Activated naive CD4-positive, alpha-beta T cell treated with Interleukin-2 at 50 U/mL for 16 hours (primary cell): ENCODE data around the gene POLR3H.
"Not testable (repeated sequence)": the region's sequence is repeated elsewhere in the genome, so short reads cannot be mapped to it uniquely, and the experiment has no call there.

Source experiments
- DNase-seq: peaks from one replicate; pipeline ENCODE4 v3.0.0-alpha.2; 2020

Gene POLR3H, protein sequence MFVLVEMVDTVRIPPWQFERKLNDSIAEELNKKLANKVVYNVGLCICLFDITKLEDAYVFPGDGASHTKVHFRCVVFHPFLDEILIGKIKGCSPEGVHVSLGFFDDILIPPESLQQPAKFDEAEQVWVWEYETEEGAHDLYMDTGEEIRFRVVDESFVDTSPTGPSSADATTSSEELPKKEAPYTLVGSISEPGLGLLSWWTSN

DNA sequence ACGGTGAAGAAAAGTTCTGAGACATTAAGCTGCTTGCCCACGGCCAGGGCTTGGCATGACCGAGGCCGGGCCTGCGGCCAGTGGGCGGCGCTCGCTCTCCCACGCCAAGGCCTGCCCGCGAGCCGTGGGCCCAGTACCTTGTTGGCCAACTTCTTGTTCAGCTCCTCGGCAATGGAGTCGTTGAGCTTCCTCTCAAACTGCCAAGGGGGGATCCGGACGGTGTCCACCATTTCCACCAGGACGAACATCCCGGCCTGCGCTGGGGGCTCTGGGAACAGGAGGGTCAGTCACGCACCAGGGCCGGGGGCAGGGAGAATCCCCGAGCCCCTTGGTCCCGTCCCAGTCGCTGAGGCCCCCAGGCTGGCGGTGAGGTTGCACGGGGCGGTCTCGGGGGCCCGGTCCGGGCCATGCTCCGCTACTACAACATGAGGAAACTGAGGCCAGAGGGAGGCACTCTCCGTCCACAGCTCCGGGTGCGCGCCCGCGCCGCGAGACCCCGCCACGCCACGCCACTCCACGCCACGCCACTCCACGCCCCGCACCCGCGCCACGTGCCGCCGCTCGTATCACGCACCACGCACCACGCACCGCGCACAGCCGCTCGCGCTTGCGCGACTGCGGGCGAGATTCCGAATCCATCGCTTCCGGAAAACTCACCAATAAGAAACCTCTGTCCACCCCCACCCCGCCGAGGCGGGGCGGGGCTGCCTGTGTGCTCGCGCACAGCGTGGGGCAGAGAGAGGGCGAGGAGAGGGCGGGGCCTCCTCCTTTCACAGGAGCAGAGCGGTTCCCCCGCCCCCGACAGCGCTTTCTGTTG is at the start of gene POLR3H:
TSS of gene POLR3H (minus strand) at position 617 of the 817 bp plus-strand sequence. CDS start at position 248, 369 bp downstream.
- DNase-seq: peak; percentile 97

DNA sequence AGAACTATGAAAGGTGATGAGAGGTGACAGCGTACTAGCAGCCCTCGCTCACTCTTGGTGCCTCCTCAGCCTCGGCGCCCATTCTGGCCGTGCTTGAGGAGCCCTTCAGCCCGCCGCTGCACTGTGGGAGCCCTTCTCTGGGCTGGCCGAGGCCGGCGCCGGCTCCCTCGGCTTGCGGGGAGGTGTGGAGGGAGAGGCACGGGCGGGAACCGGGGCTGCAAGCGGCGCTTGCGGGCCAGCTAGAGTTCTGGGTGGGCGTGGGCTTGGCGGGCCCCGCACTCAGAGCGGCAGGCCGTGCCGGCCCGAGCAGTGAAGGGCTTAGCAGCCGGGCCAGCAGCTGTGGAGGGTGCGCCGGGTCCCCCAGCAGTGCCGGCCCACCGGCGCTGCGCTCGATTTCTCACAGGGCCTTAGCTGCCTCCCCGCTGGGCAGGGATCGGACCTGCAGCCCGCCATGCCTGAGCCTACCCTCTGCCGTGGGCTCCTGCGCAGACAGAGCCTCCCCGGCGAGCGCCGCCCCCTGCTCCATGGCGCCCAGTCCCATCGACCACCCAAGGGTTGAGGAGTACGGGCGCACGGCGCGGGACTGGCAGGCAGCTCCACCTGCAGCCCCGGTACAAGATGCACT is 49.2 kb upstream of the POLR3H start:
- DNase-seq: not testable (repeated sequence)

DNA sequence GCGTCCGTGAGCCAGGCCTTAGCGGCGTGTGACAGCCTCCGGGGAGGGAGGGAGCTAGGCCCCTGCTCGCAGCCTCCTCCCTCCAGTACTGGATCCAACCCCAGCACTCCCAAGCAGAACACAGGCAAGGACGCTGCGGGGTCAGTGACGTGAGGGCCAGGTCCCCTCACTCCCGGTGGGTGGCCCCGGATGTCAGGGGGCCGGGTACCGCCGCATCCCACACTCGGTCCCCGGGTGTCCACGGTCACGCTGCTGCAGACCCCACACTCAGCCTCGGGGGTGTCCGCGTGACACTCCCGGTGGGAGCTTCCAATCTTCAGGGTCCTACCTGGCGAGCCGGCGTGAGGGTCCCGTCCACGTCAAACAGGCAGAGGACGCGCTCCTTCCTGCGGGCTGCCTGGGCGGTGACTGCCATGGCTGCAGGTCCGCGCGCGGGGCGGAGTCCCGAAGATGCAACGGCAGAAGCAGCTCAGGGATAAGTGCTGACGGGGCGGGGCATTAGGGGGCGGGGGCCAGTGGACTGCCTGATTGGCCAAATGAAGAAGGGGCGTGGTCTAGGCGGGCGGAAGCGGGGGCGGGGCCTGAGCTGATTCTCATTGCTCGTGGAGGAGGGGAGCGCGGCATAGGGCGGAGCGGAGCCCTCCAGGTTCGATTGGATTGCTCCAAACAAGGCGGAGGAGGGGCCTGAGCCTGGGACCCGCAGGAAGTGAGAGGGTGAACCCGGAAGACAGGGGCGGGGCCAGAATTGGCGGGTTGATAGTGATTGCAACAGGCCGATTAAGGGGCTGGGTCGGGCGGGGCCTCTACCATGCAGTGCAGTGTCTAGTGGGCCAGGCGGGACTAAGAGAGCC is 45.3 kb upstream of the POLR3H start, which contains the start of gene PMM1:
TSS of gene PMM1 (minus strand) at position 450 of the 851 bp plus-strand sequence. CDS start at position 415, 35 bp downstream.
- peak; percentile 100 for DNase-seq

DNA sequence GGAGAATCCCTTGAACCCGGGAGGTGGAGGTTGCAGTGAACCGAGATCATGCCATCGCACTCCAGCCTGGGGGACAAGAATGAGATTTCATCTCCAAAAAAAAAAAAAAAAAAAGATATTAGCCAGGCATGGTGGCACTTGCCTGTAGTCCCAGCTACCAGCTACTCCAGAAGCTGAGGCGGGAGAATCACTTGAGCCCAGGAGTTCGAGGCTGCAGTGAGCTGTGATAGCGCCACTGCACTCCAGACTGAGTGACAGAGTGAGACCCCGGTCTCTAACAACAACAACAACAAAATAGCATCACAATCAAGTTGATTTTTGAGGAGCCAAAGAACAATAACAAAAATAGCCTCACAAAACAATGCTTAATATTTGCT is 43.1 kb upstream of the POLR3H start:
- no peak for DNase-seq

DNA sequence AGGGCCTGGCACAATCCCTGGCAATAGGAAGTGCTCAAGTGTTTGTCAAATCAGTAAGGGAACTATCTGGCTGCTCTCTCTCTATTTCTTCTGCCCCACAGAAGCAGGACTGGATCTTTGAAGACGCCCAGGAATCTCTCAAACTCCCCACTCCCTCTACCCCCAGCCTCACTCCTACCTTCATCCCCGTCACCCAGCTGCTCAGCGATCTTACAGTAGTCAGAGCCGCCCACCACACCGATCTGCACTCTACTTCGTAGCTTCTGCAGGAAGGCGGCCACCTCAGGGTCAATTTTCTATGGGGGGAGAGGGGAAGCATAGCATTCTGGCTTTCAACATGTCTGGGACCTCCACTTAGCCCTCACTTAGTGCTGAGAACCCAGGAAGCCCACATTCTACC is 41.6 kb upstream of the POLR3H start:
- DNase-seq: no peak

DNA sequence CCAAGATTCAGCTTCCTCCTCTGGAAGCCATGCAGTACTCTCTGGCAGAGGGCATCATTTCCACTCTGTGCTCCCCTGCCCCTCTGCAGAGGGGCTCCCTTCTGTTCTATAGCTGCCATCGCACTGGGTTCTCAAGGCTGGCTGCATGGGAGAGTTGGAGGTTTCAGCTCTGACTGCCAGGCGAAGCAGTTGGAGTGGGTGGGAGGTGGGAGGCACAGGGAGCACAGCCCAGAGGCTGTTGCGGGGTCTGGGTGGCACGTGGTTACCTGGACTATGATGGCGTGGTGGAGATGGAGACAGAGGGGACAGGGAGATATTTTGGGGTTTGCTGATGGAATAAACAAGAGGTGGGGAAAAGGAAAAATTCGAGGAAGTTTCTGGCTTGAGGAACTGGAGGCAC is 40.6 kb upstream of the POLR3H start:
- DNase-seq: no peak

DNA sequence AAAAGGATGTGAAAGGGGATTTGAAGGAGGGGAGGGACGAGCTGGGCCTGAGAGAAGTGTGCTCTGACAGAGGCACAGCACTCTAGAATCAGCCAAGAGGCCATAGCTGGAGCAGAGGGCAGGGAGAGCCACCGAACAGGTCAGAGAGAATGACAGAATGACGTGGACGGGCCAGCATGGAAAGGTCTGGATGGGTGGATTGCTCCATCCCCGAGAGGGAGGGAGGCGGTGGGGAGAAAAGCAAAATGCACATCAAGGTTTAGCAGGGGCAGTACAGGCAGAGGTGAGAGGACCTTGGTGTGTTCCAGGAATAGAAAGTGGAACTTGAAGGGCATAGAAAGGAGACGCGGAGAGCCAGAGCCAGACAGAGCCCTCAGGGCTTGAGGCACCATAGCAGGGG is 38.4 kb upstream of the POLR3H start:
- DNase-seq: no peak

DNA sequence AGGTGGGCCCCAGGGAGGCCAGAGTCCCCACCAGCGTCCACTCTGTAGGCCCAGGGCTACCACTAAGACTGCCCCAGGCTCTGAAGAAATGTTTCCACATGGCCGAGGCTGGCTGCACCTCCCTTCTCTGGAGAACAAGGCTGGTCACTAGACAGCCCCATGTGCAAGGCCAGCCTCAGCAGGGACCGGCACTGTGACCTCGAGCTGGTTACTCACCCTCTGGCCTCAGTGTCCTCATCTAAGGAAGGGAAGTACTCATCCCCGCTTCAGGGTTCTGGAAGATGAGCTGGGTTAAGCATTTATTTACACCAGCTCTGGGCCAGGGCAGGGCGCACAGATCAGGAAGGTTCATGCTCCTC is 35.7 kb upstream of the POLR3H start:
- DNase-seq: no peak

DNA sequence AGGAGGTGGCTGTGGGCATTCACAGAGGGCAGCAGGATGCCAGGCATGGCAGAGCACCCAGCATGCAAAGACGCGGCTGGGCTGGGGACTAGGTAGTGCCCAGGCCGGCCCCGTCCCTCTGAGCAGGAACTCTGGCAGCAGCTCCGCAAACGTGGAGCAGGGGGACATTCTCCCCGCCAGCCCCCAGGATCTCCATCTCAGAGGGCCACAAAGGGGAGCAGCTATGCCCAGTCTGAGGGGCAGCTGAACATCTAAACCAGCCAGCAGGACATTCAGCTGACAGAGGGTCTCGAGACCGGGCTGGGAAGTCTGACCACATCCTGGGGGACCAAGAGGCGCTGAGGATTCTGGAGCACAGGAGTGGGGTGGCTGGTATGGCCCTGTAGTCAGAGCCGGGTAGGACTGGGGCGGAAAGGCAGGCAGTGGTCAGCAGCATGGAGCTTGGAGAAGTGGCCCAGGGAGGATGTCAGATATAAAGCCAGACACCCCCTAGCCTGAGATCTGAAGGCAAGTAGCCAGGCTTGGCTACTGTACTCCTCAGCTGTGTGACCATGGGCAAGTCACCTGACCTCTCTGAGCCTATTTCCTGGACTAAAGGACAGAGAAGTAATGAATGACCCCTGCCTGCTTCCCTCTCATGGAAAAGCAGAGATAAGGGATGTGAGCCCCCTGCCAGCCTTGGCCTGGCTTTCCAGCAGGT is 35.2 kb upstream of the POLR3H start:
- no peak for DNase-seq

DNA sequence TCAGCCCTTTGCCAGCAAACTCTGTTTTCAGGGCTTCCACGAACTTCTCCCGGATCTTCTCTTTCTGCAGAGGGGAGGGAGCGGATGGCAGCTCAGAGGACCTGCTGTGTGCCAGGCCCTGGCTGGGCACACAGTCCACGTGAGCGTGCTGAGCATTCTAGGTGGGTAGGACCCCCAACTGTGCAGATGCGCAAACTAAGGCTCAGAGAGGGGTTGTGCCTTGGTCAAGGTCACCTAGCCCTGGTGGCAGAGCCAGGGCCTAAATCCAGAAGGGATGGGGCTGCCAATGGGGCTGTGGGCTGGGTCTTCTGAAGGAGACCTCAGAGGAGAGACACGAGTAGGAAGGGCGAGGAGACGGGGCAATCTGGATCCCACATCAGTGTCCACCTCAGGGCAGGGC is 34.5 kb upstream of the POLR3H start:
- no peak for DNase-seq

DNA sequence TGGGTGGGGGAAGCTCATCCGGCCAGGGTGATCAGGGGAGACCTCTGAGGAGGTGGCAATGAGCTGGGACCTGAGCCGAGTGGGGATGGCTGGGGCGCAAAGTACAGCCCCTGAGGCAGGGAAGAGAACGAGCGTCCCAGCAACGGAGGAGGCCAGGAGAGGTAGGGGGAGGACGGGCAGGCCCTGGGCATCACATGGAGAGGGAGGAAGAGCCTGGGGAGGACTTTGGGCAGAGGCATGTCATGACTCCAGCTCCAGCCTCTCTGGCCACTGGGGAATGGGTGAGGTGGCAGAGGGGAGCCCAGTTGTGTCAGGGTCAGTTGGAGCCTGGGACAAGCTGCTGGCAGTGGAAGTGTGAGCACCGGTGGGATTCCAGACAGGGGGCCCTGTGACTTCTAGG is 33.8 kb upstream of the POLR3H start:
- DNase-seq: no peak

DNA sequence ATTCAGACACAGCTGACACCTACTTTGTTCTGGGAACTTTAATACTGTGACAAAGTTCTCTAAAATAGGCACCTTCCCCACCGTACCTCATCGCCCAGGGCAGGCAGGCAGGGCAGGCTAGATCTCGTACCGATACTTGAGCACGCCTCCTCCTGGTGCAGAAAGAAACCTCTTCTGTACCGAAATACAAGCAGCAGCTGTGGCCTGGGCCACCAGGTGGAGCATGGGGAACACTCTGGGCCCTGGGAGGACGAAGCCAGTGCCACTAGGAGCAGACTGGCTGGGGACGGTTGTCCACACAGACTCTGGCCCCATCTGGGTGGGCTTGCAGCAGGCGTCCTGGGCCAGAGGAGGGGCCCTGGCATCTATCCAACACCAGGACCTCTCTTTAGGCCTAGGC is 32.6 kb upstream of the POLR3H start:
- DNase-seq: peak; percentile 20

DNA sequence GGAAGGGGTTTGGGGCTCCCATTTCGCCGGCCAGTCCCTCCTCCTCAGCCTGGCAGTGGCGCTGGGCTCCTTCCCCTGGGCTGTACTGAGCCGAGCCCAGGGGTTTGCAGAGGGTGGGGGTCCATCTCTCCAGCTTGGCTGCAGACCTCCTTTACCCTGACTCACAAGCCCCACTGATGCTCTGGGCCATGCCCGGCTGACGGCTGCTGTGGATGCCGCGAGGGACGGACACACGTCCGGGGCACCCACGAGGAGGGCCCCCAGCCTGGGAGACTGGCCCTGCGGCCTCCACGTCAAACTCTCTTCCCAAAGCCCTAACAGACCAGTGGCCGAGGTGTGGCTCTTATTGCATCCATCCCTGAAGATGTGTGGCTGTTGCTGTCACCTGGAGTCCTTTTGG is 31.3 kb upstream of the POLR3H start:
- no peak for DNase-seq

DNA sequence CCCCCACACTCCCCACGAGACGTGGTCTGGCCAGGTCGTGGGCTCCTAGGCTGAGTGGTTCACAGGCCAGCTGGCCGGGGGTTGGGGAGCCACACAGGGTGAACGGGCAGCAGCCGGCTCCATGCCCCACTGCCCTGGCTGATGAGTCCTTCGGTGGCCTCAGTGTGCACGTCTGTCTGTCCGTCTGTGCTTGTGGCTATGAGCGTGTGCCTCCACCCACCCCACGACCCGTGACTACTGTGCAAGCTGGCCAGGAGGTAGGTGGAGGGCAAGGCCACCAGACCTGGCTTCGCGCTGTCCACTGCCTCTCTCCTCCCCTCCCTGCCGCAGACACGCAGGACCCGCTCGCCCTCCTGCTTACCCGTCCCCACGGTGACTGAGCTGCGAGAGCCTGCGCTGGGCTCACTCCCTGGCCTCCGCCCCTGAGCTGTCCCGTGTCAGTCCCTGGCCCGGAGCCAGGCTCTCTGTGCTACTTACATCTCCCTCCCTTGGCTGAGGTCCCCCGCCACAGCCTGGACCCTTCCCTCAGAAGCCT is 30.6 kb upstream of the POLR3H start:
- DNase-seq: no peak

DNA sequence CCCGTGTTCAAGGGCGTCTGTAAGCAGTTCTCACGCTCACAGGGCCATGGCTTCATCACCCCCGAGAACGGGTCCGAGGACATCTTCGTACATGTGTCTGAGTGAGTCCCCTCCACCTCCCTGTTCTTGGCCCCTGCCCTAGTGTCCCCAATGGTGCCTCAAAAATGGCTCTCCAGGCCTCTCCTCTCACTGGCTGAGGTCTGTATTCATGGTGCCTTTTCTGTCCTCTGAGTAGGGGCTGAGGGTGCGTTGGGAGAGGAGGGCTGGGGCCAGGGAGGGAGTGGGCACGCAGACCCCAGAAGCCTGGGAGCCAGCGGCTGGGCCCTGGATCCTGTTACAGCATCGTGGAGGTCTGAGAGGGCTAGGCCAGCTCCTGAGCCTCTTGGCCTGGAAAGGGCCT is 29.4 kb upstream of the POLR3H start:
- DNase-seq: no peak

DNA sequence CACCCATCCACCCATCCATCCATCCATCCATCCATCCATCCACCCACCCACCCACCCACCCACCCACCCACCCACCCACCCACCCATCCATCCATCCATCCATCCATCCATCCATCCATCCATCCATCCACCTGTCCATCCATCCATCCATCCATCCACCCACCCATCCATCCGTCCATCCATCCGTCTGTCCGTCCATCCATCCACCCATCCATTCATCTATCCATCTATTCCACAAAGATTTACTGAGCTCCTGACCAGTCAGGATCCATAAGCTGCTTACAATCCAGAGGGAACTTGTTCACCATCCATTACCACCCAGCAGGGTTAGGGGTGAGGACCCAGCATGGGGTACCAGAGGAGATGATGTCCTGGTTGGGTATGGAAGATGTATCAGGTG is 28.0 kb upstream of the POLR3H start:
- DNase-seq: not testable (repeated sequence)

DNA sequence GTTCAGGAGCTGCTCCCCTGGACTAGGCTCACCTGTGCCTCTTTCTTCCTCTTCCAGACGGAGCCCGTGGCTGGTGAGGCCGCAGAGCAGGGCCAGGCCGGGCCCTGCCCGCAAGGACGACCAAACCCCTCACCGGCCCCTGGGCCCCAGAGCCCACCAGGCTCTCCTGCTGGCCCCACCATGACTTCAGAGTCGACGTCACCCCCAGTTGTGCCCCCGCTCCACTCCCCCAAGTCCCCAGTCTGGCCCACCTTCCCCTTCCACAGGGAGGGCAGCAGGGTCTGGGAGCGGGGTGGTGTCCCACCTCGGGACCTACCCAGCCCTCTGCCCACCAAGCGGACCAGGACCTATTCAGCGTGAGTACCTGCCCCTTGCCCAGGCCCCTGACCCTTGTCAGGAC is 27.5 kb upstream of the POLR3H start:
- DNase-seq: no peak

DNA sequence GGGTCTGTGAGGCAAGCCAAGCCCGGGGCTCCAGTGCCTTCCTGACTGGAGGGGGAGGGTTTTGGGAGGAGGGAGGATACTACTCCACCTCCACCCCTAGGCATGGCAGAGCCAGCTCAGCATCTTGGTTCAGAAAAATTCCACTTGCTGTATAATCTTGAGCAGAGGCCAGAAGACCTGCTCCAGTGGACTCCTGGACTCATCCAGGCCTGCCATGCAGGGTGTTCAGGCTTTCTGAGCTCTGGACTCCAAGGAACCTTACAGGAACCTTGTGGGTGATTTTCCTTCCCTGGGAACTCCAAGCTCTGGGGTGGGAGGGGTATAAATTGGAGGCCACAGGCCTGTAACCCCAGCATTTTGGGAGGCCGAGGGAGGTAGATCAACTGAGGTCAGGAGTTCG is 26.0 kb upstream of the POLR3H start:
- DNase-seq: no peak

DNA sequence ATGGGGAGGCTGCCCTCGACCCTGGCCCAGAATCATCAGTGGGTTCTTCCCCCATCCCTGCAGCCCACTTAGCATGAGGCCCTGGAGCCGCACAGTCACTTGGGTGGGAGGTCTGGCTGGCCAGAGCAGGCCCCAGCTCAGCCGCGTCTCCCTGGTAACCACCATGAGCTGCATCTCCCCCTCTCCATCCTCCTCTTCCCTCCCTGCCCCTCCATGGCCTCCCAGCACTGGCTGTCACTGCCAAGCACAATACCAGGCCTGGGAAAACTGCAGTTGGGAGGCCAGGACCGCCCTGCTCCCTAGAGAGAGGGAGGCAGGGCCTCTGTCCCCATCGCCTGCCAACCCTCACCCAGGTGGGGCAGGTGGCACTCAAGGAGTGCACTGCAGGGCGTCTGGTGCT is 24.5 kb upstream of the POLR3H start:
- DNase-seq: no peak

DNA sequence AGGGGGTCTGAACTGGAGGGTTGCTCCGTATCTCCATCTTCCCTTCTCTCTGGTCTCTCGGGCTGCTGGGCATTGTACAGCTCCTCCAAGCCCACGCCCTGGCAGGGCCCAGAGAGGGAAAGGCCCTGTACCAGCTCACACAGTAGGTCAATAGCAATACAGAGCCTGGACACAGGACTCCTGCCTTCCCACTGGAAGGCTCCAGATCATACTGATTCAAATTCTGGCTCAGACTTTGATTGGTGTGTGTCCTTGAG is 23.2 kb upstream of the POLR3H start:
- no peak for DNase-seq

DNA sequence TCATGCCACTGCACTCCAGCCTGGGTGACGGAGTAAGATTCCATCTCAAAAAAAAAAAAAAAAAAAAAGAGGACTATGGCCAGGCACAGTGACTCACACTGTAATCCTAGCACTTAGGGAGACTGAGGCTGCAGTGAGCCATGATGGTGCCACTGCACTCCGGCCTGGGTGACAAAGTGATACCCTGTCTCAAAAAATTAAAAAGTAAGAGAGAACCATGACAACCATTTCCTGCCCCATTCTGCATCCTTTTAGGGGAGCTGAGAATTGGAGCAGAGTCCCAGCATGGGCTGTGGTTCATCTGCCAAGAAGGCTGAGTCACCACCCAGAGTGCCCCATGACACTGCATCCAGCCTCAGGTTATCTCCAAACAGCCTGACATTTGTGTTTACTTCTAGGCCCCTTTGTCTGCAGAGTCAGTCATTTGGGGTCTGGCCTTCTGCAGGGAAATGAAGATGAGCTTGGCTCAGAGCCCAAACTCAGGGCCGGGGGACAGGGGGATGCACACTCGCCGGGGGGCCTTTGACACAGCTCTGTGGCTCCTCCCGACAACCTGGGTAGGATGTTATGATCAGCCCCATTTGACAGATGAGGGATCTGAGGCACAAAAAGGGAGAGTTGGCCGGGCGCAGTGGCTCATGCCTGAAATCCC is 21.3 kb upstream of the POLR3H start:
- no peak for DNase-seq

DNA sequence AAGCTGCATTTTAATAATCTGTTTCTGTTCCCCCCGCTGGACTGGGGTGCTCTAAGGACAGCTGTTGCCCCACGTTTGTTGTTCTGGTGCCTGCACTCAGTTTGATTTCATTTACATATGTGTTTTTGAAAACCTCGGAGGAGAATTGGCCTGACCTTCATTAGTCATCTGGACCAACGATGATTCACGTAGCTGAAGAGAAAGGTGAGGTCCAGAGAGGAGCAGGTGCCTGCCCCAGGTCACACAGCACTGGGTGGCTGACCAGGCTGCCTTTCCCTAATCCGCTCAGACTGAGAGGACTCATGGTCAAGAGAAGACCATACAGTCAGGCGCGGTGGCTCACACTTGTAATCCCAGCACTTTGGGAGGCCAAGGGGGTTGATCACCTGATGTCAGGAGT is 20.3 kb upstream of the POLR3H start:
- no peak for DNase-seq
